GM12878 (cell line): ENCODE measurements around the gene TMEM263. TPM values are rescaled to one million over a fixed set of nuclear protein-coding genes. Genes with fewer than 3 reads are reported as not detected.

Experiments used
- ATAC-seq: fragments of 200-7000 bp; cut with Tn5 transposase; 3 replicates; pipeline ENCODE4 v1.9.1; 2020; ENCODE audit warnings: mild to moderate bottlenecking, moderate library complexity
- BruUV-seq: library from RNA; stranded (reverse); fragments of 400-500 nt; replicated peaks from 2 replicates; lab custom pipeline; 2021; lab: Mats Ljungman, UMichigan
- CTCF ChIA-PET: fragments of 300-600 bp; sonication (Branson Sonifier 250); formaldehyde crosslinking; extraction: SDS; loops from one replicate; lab custom pipeline; 2021; ENCODE audit warnings: inconsistent platforms; lab: Yijun Ruan, JAX
- POLR2A ChIA-PET: fragments of 350-600 bp; formaldehyde crosslinking; extraction: SDS; loops from one replicate; lab custom pipeline; 2021; ENCODE audit warnings: inconsistent platforms; lab: Charles Lee
- RAD21 ChIA-PET: fragments of 300-600 bp; sonication (Branson Sonifier 250); formaldehyde crosslinking; loops from one replicate; lab custom pipeline; 2023; ENCODE audit warnings: antibody characterized with exemption; ENCODE audit not compliant: unreplicated experiment; lab: Charles Lee
- SMC1A ChIA-PET: fragments of 300-600 bp; sonication (Branson Sonifier 250); formaldehyde crosslinking; loops from one replicate; lab custom pipeline; 2023; ENCODE audit not compliant: unreplicated experiment, uncharacterized antibody; lab: Charles Lee
- DNase-seq: peaks from one replicate; pipeline ENCODE4 v3.0.0-alpha.2; 2011; ENCODE audit warnings: low read depth, low spot score
- FAIRE-seq: peaks from 3 replicates; lab custom pipeline; 2011; peaks lifted over from hg19 to GRCh38; lab: Jason Lieb, UNC
- H2AFZ ChIP-seq: 2 replicates; pipeline ENCODE4 v1.6.0; 2011; ENCODE audit warnings: low read depth, low read length, control low read depth; ENCODE audit not compliant: control insufficient read depth
- H3K27ac ChIP-seq: 2 replicates; pipeline ENCODE4 v1.5.1; 2011; ENCODE audit warnings: control low read depth; ENCODE audit not compliant: control insufficient read depth, insufficient read depth
- H3K27me3 ChIP-seq, 2 experiments: replicated peaks in 1 of 2; 2 replicates each; pipeline versions ENCODE4 v1.6.0 to v1.6.1; 2011; ENCODE audit warnings: low read length in 1 of 2; ENCODE audit not compliant: control insufficient read depth in 2 of 2, insufficient read depth in 2 of 2
- H3K36me3 ChIP-seq, 2 experiments: 2 replicates each; pipeline ENCODE4 v1.5.1; 2011; ENCODE audit warnings: low read length in 1 of 2; ENCODE audit not compliant: control insufficient read depth in 2 of 2, insufficient read depth in 2 of 2
- H3K4me1 ChIP-seq: 2 replicates; pipeline ENCODE4 v1.6.1; 2011; ENCODE audit warnings: mild to moderate bottlenecking, low read length, moderate library complexity, mixed read lengths; ENCODE audit not compliant: control insufficient read depth, insufficient read depth
- H3K4me2 ChIP-seq: 2 replicates; pipeline ENCODE4 v1.6.0; 2011; ENCODE audit warnings: control low read depth; ENCODE audit not compliant: control insufficient read depth, insufficient read depth
- H3K4me3 ChIP-seq: fragments of 200-600 bp; sonication (generic); 2 replicates; pipeline ENCODE4 v1.5.1; 2016
- H3K79me2 ChIP-seq: 2 replicates; pipeline ENCODE4 v1.6.0; 2011; ENCODE audit warnings: low read length; ENCODE audit not compliant: control insufficient read depth, insufficient read depth
- H3K9ac ChIP-seq: 2 replicates; pipeline ENCODE4 v1.8.0; 2011; ENCODE audit warnings: low read length, control low read depth, mixed read lengths; ENCODE audit not compliant: control insufficient read depth, insufficient read depth
- H3K9me3 ChIP-seq: replicated peaks from 3 replicates; pipeline ENCODE4 v1.5.1; 2011; ENCODE audit warnings: mild to moderate bottlenecking, low read length; ENCODE audit not compliant: control insufficient read depth, insufficient read depth
- H4K20me1 ChIP-seq: 2 replicates; pipeline ENCODE4 v1.6.0; 2011; ENCODE audit not compliant: control insufficient read depth, insufficient read depth
- CTCF ChIP-seq, 3 experiments: IDR thresholded peaks in 2 of 3; conservative IDR thresholded peaks in 1 of 3; 2 replicates each; pipeline ENCODE4 v1.5.1; 2011; ENCODE audit warnings: low read depth in 3 of 3, low read length in 3 of 3, mild to moderate bottlenecking in 3 of 3, control low read depth in 2 of 3, moderate library complexity in 2 of 3, inconsistent platforms in 1 of 3, mixed read lengths in 1 of 3; ENCODE audit not compliant: control insufficient read depth in 2 of 3, insufficient read depth in 1 of 3; ENCODE audit errors: extremely low read depth in 1 of 3
- MLLT1 ChIP-seq: fragments of 450-650 bp; IDR thresholded peaks from 2 replicates; pipeline ENCODE4 v1.6.1; 2016; ENCODE audit warnings: mild to moderate bottlenecking
- RAD21 ChIP-seq: IDR thresholded peaks from 2 replicates; pipeline ENCODE4 v1.6.1; 2011; ENCODE audit warnings: mild to moderate bottlenecking, low read depth, low read length, moderate library complexity; ENCODE audit not compliant: insufficient read depth
- ZZZ3 ChIP-seq: IDR thresholded peaks from 2 replicates; pipeline ENCODE4 v1.6.1; 2011; ENCODE audit warnings: low read depth; ENCODE audit not compliant: control insufficient read depth, insufficient read length
- WGBS: methylation state at CpG from one replicate; pipeline ENCODE4 v1.1.6; 2016; ENCODE audit warnings: low lambda C conversion rate; ENCODE audit not compliant: insufficient replicate concordance, insufficient coverage; ENCODE audit errors: missing lambda C conversion rate; 5-methylcytosine and 5-hydroxymethylcytosine counted together
- in situ Hi-C: fragments of 300-500 bp; cut with MboI; formaldehyde crosslinking; loops from 9 replicates; pipeline ENCODE4 v1.14.3; 2018; ENCODE audit warnings: mixed read lengths
- intact Hi-C: fragments of 100-400 bp; cut with micrococcal nuclease; formaldehyde crosslinking; loops from one replicate; pipeline ENCODE4 v1.14.2; 2022; ENCODE audit not compliant: unreplicated experiment
- polyA plus RNA-seq, 11 experiments: library from polyadenylated mRNA; depleted of rRNA in 4 of 11; unstranded in 6 of 11; stranded (reverse) in 5 of 11; fragments of >200 nt; fragmentation: Nextera tagmentation in 4 of 11; fragmentation: Illumina TruSeq in 1 of 11; extraction: Ambion mirVana in 4 of 11; extraction: Trizol in 1 of 11; gene quantifications; 1 replicate in 1 of 11; 2 replicates in 10 of 11; pipeline versions ENCODE4 v1.2.1 to v1.2.3, GENCODE V29; 2011 to 2016; ENCODE audit warnings: inconsistent platforms in 2 of 11, missing spikeins in 2 of 11, low read depth in 1 of 11
- total RNA-seq, 4 experiments: library from RNA; depleted of rRNA in 3 of 4; stranded (reverse); fragments of >200 nt in 3 of 4; fragmentation: Illumina TruSeq in 1 of 4; extraction: Trizol in 1 of 4; gene quantifications; 2 replicates each; pipeline versions ENCODE4 v1.2.1 to v1.2.3, GENCODE V29; 2013 to 2021

Gene TMEM263
- total and polyA plus RNA-seq, 10 of the 15 experiments (the other 5 are each of a cell fraction or from before 2014, with no cell fraction given): 15.4 to 41.3 (median 27.6) TPM

GRCh38 chr12:106907411-106907810 is 48.3 kb upstream of the TMEM263 start:
- SMC1A ChIA-PET: interaction anchor here (0.6 to 1.9 kb wide), 9 partner anchors 8 to 549 kb away, joined by 3 to 9 read pairs (median 4); no protein-coding TSS in a partner anchor
- H3K4me1 ChIP-seq: peaks cover 26% of the 10 kb centered on the region
- no peak overlapping the region for H3K27ac ChIP-seq
- FAIRE-seq (peak; percentile 76), ATAC-seq (peak; percentile 73)
- no peak overlapping the region for H3K4me3 ChIP-seq
- WGBS: 39% methylated on average over 5 of the region's 5 CpGs
- H3K9ac ChIP-seq: no peak overlapping the region
- H3K9me3 ChIP-seq: no peaks in the 10 kb centered on the region; the same call in 1 of the 3 replicates
- no TSS peak for BruUV-seq
- no peaks in the 10 kb centered on the region for H3K36me3 ChIP-seq
- no peaks in the 10 kb centered on the region; a peak in 1 of 4 replicates for H3K27me3 ChIP-seq
- peak overlapping the region; percentile 41 for H2AFZ ChIP-seq
- CTCF ChIA-PET: interaction anchor here (0.6 to 10.8 kb wide), 6 partner anchors 11 to 126 kb away, joined by 3 to 102 read pairs (median 4); no protein-coding TSS in a partner anchor
- no peaks in the 10 kb centered on the region for H4K20me1 ChIP-seq
- POLR2A ChIA-PET: no interaction called here
- TF ChIP-seq CTCF (IDR thresholded peaks at IDR 0.05 in 2 of 3, conservative IDR thresholded peaks at IDR 0.05 in 1 of 3; ENCODE audit: control insufficient read depth in 2 of 3, extremely low read depth in 1 of 3, insufficient read depth in 1 of 3, low read depth in 3 of 3, low read length in 3 of 3) (peak; percentile 27 to 46 (median 44); a peak in 4 of 6 replicates), ZZZ3 (no peak), MLLT1 (no peak), RAD21 (0 out of 2 replicates have a peak, but pooled peaks have one; percentile 25)
- TF ChIP-seq, all 136 proteins: peak for 2
- RAD21 ChIA-PET: interaction anchor here (1.0 to 1.3 kb wide), 3 partner anchors 10 to 12 kb away, joined by 3 to 4 read pairs (median 3); no protein-coding TSS in a partner anchor
- no peak for DNase-seq
- H3K79me2 ChIP-seq: no peaks in the 10 kb centered on the region
- intact Hi-C loops: no loop called here
- in situ Hi-C loops: no loop called here
- H3K4me2 ChIP-seq: peak overlapping the region; percentile 47; the same call in 1 of the 2 replicates
